Mononuclear cell (primary cell): ENCODE measurements around the gene WWOX. TPM values are rescaled to one million over a fixed set of nuclear protein-coding genes. Genes with fewer than 3 reads are reported as not detected.

Experiments
- H3K27me3 ChIP-seq: 2 replicates; pipeline ENCODE4 v1.6.0; 2011; ENCODE audit warnings: low read length, control low read depth; ENCODE audit not compliant: insufficient read depth
- H3K4me1 ChIP-seq: 2 replicates; pipeline ENCODE4 v1.5.1; 2011; ENCODE audit warnings: mild to moderate bottlenecking, low read length, control low read depth; ENCODE audit not compliant: insufficient read depth
- H3K4me3 ChIP-seq: 2 replicates; pipeline ENCODE4 v1.5.1; 2011; ENCODE audit warnings: mild to moderate bottlenecking, low read length, moderate library complexity
- H3K9me3 ChIP-seq: 2 replicates; pipeline ENCODE4 v1.5.1; 2011; ENCODE audit warnings: low read depth, mild to moderate bottlenecking, control low read depth, low read length
- total RNA-seq: library from RNA; depleted of rRNA; stranded (reverse); fragments of >200 nt; gene quantifications from one replicate; pipeline ENCODE4 v1.2.3, GENCODE V29; 2012

Gene WWOX
- total RNA-seq, 1 donor = 22.7 TPM

DNA sequence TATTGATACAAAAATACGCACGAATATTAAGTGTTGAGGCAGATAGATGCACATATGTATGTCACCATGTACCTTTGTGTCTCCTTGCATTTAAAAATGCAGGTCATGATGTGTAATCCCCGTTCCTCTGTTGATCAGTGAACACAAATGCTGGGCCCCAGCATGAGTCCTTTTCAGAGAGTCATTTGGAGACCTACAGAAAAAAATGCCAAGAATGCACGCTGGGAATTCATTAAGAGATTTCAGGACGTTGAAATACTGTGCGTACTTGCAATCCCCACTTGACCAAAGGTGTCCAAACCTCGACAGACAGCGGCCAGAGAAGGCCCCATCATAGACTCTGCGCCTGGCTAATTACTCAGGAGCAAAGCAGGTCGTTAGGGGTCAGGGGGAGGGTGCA lies 1005.1 kb downstream of the WWOX start:
- no peaks in the 10 kb centered on the region for H3K27me3 ChIP-seq

DNA sequence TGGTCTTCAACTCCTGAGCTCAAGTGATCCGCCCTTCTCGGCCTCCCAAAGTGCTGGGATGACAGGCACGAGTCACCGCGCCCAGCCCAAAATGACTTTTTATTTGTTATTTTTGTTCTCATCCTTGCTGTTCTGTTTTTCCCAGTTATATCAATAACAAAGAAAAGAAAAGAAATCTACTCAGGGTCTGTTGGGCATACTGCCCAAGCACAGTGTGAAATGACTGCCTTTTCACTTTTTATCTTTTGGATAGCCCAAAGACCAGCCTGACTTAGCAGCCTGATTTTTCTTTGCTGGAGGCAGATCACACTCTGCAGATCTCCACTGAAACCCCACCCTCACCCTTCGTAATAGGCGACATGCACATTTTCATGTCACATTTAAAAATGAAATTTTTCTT lies 1007.8 kb downstream of the WWOX start:
- Histone ChIP-seq H3K27me3 (no peaks in the 10 kb centered on the region), H3K4me3 (no peak overlapping the region), H3K4me1 (no peaks in the 10 kb centered on the region), H3K9me3 (no peaks in the 10 kb centered on the region)

More for the DNA sequence above, 1005.1 kb downstream of the WWOX start:
- H3K4me3 ChIP-seq = no peak overlapping the region
- peaks cover 13% of the 10 kb centered on the region for H3K4me1 ChIP-seq
- H3K9me3 ChIP-seq = no peaks in the 10 kb centered on the region

DNA sequence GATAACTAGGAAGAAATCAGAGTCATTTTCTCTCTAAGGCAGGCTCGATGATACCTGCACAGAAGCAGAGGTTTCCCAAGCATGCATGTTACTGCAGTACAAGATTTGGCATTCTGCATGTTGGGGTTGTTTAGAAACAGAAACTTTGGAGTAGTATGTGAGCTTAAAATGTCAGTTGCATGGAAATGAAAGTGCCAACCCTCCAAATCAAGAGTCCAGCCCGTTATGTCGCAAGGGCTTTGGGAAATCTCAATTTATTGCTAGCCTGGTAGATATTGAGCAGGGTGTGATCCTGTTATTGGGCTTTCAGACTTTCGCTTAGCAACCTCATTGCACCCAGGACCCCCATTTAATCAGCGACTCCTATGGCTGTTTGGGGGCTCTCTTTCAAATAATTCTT lies 1010.3 kb downstream of the WWOX start:
- Histone ChIP-seq H3K4me3 (no peak overlapping the region), H3K27me3 (no peaks in the 10 kb centered on the region), H3K9me3 (no peaks in the 10 kb centered on the region), H3K4me1 (no peaks in the 10 kb centered on the region)

- H3K27me3 ChIP-seq = no peaks in the 10 kb centered on the region
- no peaks in the 10 kb centered on the region for H3K9me3 ChIP-seq
- H3K4me1 ChIP-seq = no peaks in the 10 kb centered on the region
- H3K4me3 ChIP-seq = no peak overlapping the region
Observed at GRCh38 chr16:79110242-79110641, 1010.8 kb downstream of the WWOX start.

DNA sequence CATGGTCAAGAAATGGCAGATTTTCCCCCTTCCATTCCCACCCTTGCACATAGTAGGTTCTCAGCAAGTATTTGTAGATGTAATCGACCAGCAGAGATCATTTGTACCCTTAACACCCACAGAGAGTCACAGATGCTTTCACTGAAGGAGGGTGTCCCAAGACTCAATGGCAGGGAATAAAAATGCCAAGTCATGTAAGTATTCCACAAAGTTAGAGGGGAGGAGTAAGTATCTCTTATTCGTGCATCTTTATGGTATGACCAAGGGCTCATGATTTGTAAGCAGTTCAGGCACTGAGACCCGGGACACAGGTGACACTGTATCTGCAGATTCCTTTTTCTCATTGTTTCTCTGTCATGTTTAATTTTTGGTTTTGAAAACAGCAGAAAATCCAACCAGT lies 1011.5 kb downstream of the WWOX start:
- no peak overlapping the region for H3K4me3 ChIP-seq
- H3K9me3 ChIP-seq = no peaks in the 10 kb centered on the region
- no peaks in the 10 kb centered on the region for H3K4me1 ChIP-seq
- no peaks in the 10 kb centered on the region for H3K27me3 ChIP-seq

DNA sequence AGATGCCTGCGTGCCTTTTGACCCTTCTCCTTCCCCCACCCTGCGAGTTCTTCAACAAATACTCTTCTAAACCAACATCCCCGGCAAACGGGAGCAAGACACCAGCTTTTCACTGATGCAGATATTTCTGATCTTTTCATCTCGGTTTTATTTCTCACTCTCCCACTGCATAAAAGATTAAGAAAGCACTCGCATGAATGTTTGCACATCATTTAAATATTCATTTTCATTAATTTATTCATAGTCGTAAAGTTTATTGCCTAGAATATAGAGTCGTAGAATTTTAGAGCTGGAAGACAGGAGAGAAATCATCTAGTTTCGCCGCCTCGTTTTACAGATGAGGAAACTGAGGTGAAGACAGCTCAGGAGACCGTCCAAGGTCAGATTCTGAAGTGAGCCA lies 1013.0 kb downstream of the WWOX start:
- Histone ChIP-seq H3K4me3 (no peak overlapping the region), H3K4me1 (no peaks in the 10 kb centered on the region), H3K9me3 (no peaks in the 10 kb centered on the region), H3K27me3 (no peaks in the 10 kb centered on the region)

GRCh38 chr16:79113826-79114225 lies 1014.4 kb downstream of the WWOX start:
- Histone ChIP-seq H3K9me3 (no peaks in the 10 kb centered on the region), H3K4me1 (no peaks in the 10 kb centered on the region), H3K27me3 (no peaks in the 10 kb centered on the region), H3K4me3 (no peak overlapping the region)

DNA sequence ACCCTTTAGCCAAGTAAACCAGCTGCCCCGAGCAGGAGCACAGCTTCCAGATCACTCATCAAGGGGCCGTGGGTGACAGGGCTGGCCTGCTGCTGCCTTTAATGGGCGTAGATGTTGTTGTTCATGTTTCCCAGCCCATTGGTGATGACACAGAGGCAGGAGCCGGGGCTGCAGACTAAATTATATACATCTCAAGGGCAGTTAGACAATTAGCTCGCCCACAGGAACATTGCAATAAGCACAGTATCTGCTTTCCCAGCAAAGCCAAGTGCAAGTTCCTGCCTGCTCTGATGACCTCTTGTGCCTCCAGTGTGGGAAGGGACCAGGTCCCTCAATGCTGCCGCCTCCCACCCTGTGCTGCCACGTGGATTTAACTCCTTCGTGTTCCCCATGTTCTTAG lies 1015.3 kb downstream of the WWOX start:
- H3K9me3 ChIP-seq = no peaks in the 10 kb centered on the region
- no peaks in the 10 kb centered on the region for H3K27me3 ChIP-seq
- H3K4me1 ChIP-seq = no peaks in the 10 kb centered on the region
- H3K4me3 ChIP-seq = no peak overlapping the region

DNA sequence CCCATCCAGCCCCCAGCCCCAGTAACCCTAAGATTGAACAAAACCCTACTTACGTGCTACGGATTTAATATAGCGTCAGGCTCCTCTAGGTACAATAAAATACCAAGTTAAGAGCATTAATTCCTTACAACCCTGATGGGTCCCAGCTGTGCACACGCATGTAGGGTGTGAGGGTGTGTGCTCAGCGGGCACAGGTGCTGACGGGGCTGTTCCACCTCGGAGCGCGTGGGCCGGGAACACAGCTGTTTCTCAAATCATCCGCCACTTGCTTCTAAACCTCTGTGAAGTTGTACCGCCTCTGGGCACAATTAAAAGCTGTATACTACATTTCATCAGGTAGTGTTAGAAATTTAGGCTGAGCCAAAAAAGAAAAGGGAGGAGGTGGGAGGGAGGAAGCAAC lies 1022.5 kb downstream of the WWOX start:
- H3K4me1 ChIP-seq = no peaks in the 10 kb centered on the region
- H3K4me3 ChIP-seq = no peak overlapping the region
- H3K9me3 ChIP-seq = no peaks in the 10 kb centered on the region
- no peaks in the 10 kb centered on the region for H3K27me3 ChIP-seq

DNA sequence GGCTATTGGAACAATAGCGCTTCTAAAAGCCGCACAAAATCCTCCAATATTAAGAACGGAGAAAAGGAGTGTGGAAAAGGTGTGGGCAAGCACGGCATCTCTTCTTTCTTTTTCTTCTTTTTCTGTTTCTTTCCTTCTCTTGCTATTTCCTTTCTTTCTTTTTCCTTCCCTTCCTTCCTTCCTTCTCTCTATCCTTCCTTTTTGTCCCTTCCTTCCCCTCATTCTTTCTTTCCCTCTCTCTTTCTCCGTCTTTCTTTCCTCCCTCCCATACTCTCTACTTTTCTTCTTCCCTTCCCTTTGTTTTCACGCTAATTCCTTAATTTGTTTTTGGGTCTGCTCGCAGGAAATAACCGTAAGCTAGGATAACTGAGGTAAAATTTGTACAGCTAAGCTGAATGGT lies 1022.9 kb downstream of the WWOX start:
- Histone ChIP-seq H3K4me3 (no peak overlapping the region), H3K4me1 (peaks cover under 1% of the 10 kb centered on the region), H3K9me3 (no peaks in the 10 kb centered on the region), H3K27me3 (no peaks in the 10 kb centered on the region)

GRCh38 chr16:79124016-79124756 lies 1024.7 kb downstream of the WWOX start:
- no peaks in the 10 kb centered on the region for H3K9me3 ChIP-seq
- H3K4me3 ChIP-seq = no peak overlapping the region
- no peaks in the 10 kb centered on the region for H3K27me3 ChIP-seq
- peaks cover 7% of the 10 kb centered on the region for H3K4me1 ChIP-seq

DNA sequence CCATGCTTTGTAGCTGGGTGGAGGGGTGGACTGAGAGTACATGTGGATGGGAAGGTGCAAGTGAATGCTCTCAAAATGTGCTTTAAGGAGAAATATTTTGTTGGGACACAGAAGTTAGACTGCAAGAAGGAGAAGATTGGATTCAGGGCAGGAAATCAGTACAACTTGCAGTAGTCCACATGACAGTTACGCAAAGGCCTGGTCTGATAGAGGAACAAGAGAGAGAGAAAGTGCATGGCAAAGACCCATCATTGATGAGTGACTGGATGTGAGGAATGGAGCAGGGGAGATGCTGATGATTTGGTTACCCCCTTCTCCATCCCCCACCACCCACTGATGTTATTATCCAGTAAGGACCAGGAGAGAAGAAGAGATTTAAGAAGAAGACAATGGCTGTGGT lies 1028.3 kb downstream of the WWOX start:
- H3K4me3 ChIP-seq = no peak overlapping the region
- no peaks in the 10 kb centered on the region for H3K9me3 ChIP-seq
- H3K27me3 ChIP-seq = no peaks in the 10 kb centered on the region
- H3K4me1 ChIP-seq = peaks cover 16% of the 10 kb centered on the region

GRCh38 chr16:79128706-79129105 lies 1029.3 kb downstream of the WWOX start:
- no peak overlapping the region for H3K4me3 ChIP-seq
- peaks cover 16% of the 10 kb centered on the region for H3K4me1 ChIP-seq
- no peaks in the 10 kb centered on the region for H3K9me3 ChIP-seq
- H3K27me3 ChIP-seq = no peaks in the 10 kb centered on the region

- no peaks in the 10 kb centered on the region for H3K27me3 ChIP-seq
Observed at GRCh38 chr16:79130616-79131015, 1031.2 kb downstream of the WWOX start.

GRCh38 chr16:79131321-79132075 lies 1032.0 kb downstream of the WWOX start:
- H3K9me3 ChIP-seq = no peaks in the 10 kb centered on the region
- H3K4me1 ChIP-seq = peaks cover 16% of the 10 kb centered on the region
- no peak overlapping the region for H3K4me3 ChIP-seq
- H3K27me3 ChIP-seq = no peaks in the 10 kb centered on the region

More at GRCh38 chr16:79130616-79131015, 1031.2 kb downstream of the WWOX start:
- H3K4me1 ChIP-seq = peaks cover 16% of the 10 kb centered on the region
- no peak overlapping the region for H3K4me3 ChIP-seq
- no peaks in the 10 kb centered on the region for H3K9me3 ChIP-seq

- H3K27me3 ChIP-seq = no peaks in the 10 kb centered on the region
- no peaks in the 10 kb centered on the region for H3K9me3 ChIP-seq
- H3K4me3 ChIP-seq = no peak overlapping the region
- H3K4me1 ChIP-seq = peaks cover 12% of the 10 kb centered on the region
Observed at GRCh38 chr16:79132701-79133100, 1033.2 kb downstream of the WWOX start.
